HCT116 (cell line): ENCODE results near the gene PNPLA8. TPM values are rescaled to one million over a fixed set of nuclear protein-coding genes. Genes with fewer than 3 reads are reported as not detected.

ENCODE experiments used
- ATAC-seq: fragments of 200-7000 bp; cut with Tn5 transposase; 2 replicates; pipeline ENCODE4 v1.9.1; 2020; ENCODE audit warnings: mild to moderate bottlenecking, moderate library complexity
- BruUV-seq: library from RNA; stranded (reverse); fragments of 400-500 nt; replicated peaks from 2 replicates; lab custom pipeline; 2021; lab: Mats Ljungman, UMichigan
- CTCF ChIA-PET: fragments of 300-600 bp; sonication (Branson Sonifier 250); formaldehyde crosslinking; loops from one replicate; lab custom pipeline; 2021; ENCODE audit warnings: antibody characterized with exemption; lab: Charles Lee
- POLR2A ChIA-PET: fragments of 300-600, 350-600 bp; sonication (Branson Sonifier 250); formaldehyde crosslinking; loops from one replicate; lab custom pipeline; 2021; ENCODE audit warnings: antibody characterized with exemption; lab: Charles Lee
- RAD21 ChIA-PET, 2 experiments: fragments of 300-600 bp; sonication (Branson Sonifier 250); formaldehyde crosslinking; loops; one replicate each; lab custom pipeline; 2023; ENCODE audit warnings: low total read pairs in 2 of 2; ENCODE audit not compliant: uncharacterized antibody in 2 of 2, unreplicated experiment in 2 of 2, low non-redundant PET in 1 of 2; lab: Charles Lee
- DNase-seq: peaks from one replicate; pipeline ENCODE4 v3.0.0-alpha.2; 2010; ENCODE audit warnings: low read depth, low spot score
- H2AFZ ChIP-seq: fragments of 200-600 bp; shearing (Covaris generic), sonication (generic); 2 replicates; pipeline ENCODE4 v1.6.1; 2017; ENCODE audit warnings: low read depth, mixed run types, mixed read lengths, antibody characterized with exemption, low read length; ENCODE audit not compliant: poor library complexity, severe bottlenecking
- H3K27ac ChIP-seq: 2 replicates; pipeline ENCODE4 v1.5.1; 2012; ENCODE audit warnings: low read depth, low read length
- H3K27me3 ChIP-seq: fragments of 200-600 bp; sonication (generic); 2 replicates; pipeline ENCODE4 v1.6.1; 2016; ENCODE audit warnings: mixed run types, low read length, mixed read lengths; ENCODE audit not compliant: insufficient read depth
- H3K36me3 ChIP-seq, 2 experiments: fragments of 200-500 bp in 1 of 2; fragments of 200-600 bp in 1 of 2; sonication (Bioruptor generic) in 1 of 2; sonication (generic) in 1 of 2; 2 replicates each; pipeline versions ENCODE4 v1.5.1 to v1.6.1; 2014 to 2016; ENCODE audit warnings: low read length in 2 of 2, inconsistent platforms in 1 of 2, mixed read lengths in 1 of 2, mixed run types in 1 of 2; ENCODE audit not compliant: insufficient read depth in 2 of 2, control insufficient read depth in 1 of 2
- H3K4me1 ChIP-seq, 2 experiments: fragments of 200-600 bp in 1 of 2; sonication (generic) in 1 of 2; 2 replicates each; pipeline versions ENCODE4 v1.5.1 to v1.6.1; 2012 to 2017; ENCODE audit warnings: low read length in 2 of 2, inconsistent platforms in 1 of 2, mild to moderate bottlenecking in 1 of 2, mixed read lengths in 1 of 2, mixed run types in 1 of 2, moderate library complexity in 1 of 2; ENCODE audit not compliant: insufficient read depth in 2 of 2, control insufficient read depth in 1 of 2
- H3K4me2 ChIP-seq: fragments of 200-600 bp; sonication (generic); 2 replicates; pipeline ENCODE4 v1.6.1; 2017; ENCODE audit warnings: mixed run types, low read length, mixed read lengths
- H3K4me3 ChIP-seq, 2 experiments: fragments of 200-600 bp in 1 of 2; sonication (generic) in 1 of 2; replicated peaks in 1 of 2; 2 replicates each; pipeline ENCODE4 v1.5.1; 2011 to 2016; ENCODE audit warnings: low read length in 2 of 2, control low read depth in 1 of 2, low read depth in 1 of 2, mild to moderate bottlenecking in 1 of 2, mixed read lengths in 1 of 2, mixed run types in 1 of 2
- H3K79me2 ChIP-seq: fragments of 200-600 bp; sonication (generic); 2 replicates; pipeline ENCODE4 v1.6.1; 2017; ENCODE audit warnings: mild to moderate bottlenecking, mixed run types, low read length, moderate library complexity, mixed read lengths; ENCODE audit not compliant: insufficient read depth
- H3K9ac ChIP-seq: fragments of 200-600 bp; sonication (generic); 2 replicates; pipeline ENCODE4 v1.6.1; 2016; ENCODE audit warnings: low read length, mixed read lengths
- H3K9me2 ChIP-seq: fragments of 200-600 bp; sonication (generic), shearing (Covaris generic); 2 replicates; pipeline ENCODE4 v1.6.1; 2017; ENCODE audit warnings: mixed run types, mild to moderate bottlenecking, moderate library complexity; ENCODE audit not compliant: insufficient read depth
- H3K9me3 ChIP-seq, 2 experiments: fragments of 200-500 bp in 1 of 2; fragments of 200-600 bp in 1 of 2; sonication (Bioruptor generic) in 1 of 2; sonication (generic) in 1 of 2; 2 replicates each; pipeline ENCODE4 v1.6.1; 2014 to 2017; ENCODE audit warnings: low read length in 2 of 2, mixed read lengths in 2 of 2, inconsistent platforms in 1 of 2, low read depth in 1 of 2, mild to moderate bottlenecking in 1 of 2, mixed run types in 1 of 2, moderate library complexity in 1 of 2; ENCODE audit not compliant: control insufficient read depth in 1 of 2, insufficient read depth in 1 of 2
- H4K20me1 ChIP-seq: fragments of 200-600 bp; sonication (generic), shearing (Covaris generic); 2 replicates; pipeline ENCODE4 v1.6.1; 2017; ENCODE audit warnings: mixed run types, mild to moderate bottlenecking, moderate library complexity; ENCODE audit not compliant: insufficient read depth
- CEBPB ChIP-seq: IDR thresholded peaks from 2 replicates; pipeline ENCODE4 v1.6.1; 2012; ENCODE audit warnings: low read depth
- CTCF ChIP-seq, 3 experiments: fragments of 200-600 bp in 1 of 3; sonication (generic) in 1 of 3; IDR thresholded peaks in 2 of 3; conservative IDR thresholded peaks in 1 of 3; 2 replicates each; pipeline ENCODE4 v1.5.1; 2012 to 2017; ENCODE audit warnings: low read depth in 2 of 3, low read length in 2 of 3, antibody characterized with exemption in 1 of 3, borderline replicate concordance in 1 of 3, control low read depth in 1 of 3, mild to moderate bottlenecking in 1 of 3, mixed read lengths in 1 of 3, mixed run types in 1 of 3, moderate library complexity in 1 of 3; ENCODE audit not compliant: insufficient read depth in 1 of 3
- EGR1 ChIP-seq: IDR thresholded peaks from 2 replicates; pipeline ENCODE4 v1.6.1; 2012; ENCODE audit warnings: low read depth
- ELF1 ChIP-seq: IDR thresholded peaks from 2 replicates; pipeline ENCODE4 v1.6.1; 2012; ENCODE audit warnings: low read depth, borderline replicate concordance
- EZH2phosphoT487 ChIP-seq: fragments of 200-600 bp; IDR thresholded peaks from 2 replicates; pipeline ENCODE4 v1.6.1; 2018; ENCODE audit warnings: antibody characterized with exemption, borderline replicate concordance
- JUND ChIP-seq: IDR thresholded peaks from 2 replicates; pipeline ENCODE4 v1.6.1; 2012
- POLR2A ChIP-seq: IDR thresholded peaks from 2 replicates; pipeline ENCODE4 v1.7.0; 2011; ENCODE audit warnings: borderline replicate concordance; ENCODE audit not compliant: insufficient read depth, insufficient read length; ENCODE audit errors: extremely low read depth
- SP1 ChIP-seq: IDR thresholded peaks from 2 replicates; pipeline ENCODE4 v1.6.1; 2012; ENCODE audit warnings: low read depth
- TCF7L2 ChIP-seq: IDR thresholded peaks from 2 replicates; pipeline ENCODE4 v1.7.0; 2011; ENCODE audit warnings: borderline replicate concordance, inconsistent platforms; ENCODE audit not compliant: insufficient read depth, insufficient read length; ENCODE audit errors: extremely low read depth
- ZNF274 ChIP-seq: fragments of 200-500 bp; sonication (Bioruptor generic); IDR thresholded peaks from 2 replicates; pipeline ENCODE4 v1.6.1; 2014; ENCODE audit warnings: mild to moderate bottlenecking, low read depth, low read length, inconsistent platforms
- intact Hi-C: fragments of 100-400 bp; cut with micrococcal nuclease; formaldehyde crosslinking; loops from 2 replicates; pipeline ENCODE4 v1.10.0; 2022
- total RNA-seq: library from RNA; stranded (reverse); gene quantifications from one replicate; pipeline ENCODE4 v1.2.1, GENCODE V29; 2021; ENCODE audit not compliant: unreplicated experiment
- TF ChIP-seq, protein P1 (sequence below): IDR thresholded peaks from 2 replicates; pipeline ENCODE4 v1.6.1; 2012; ENCODE audit warnings: low read depth
- TF ChIP-seq, protein P2 (sequence below): IDR thresholded peaks from 2 replicates; pipeline ENCODE4 v1.6.1; 2012

The PNPLA8 gene
- total RNA-seq, 1 experiment from 2014 or later, result 12.9 TPM

DNA sequence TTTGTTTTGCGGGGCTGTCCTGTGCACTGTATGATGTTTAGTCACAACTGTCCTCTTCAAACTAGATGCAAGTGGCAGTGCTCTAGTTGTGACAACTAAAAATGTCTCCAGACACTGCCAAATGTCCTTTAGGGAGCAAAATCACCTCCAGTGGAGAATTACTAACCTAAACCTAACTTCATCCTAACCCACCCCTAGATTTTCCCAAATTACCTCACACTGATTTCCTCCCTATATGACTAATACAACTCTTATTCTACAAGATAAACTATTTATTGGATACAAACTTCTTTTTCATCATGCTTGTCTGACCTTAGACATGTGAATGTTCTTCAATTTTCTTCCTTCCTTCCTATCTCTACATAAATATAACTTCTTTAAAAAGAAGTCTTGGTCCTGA lies 26.4 kb downstream of the PNPLA8 start:
- H3K9me2 ChIP-seq, result no peaks in the 10 kb centered on the region
- no TSS peak for BruUV-seq
- no peaks in the 10 kb centered on the region; the same call in 1 of the 2 replicates for H4K20me1 ChIP-seq
- no peaks in the 10 kb centered on the region for H3K36me3 ChIP-seq
- H3K27me3 ChIP-seq, result no peaks in the 10 kb centered on the region
- no peaks in the 10 kb centered on the region for H3K79me2 ChIP-seq
- TF ChIP-seq ELF1 (no peak), CTCF (IDR thresholded peaks at IDR 0.05 in 2 of 3, conservative IDR thresholded peaks at IDR 0.05 in 1 of 3; ENCODE audit: borderline replicate concordance in 1 of 3, insufficient read depth in 1 of 3, low read depth in 2 of 3, low read length in 2 of 3) (no peak), CEBPB (no peak), JUND (no peak), ZNF274 (no peak), TCF7L2 (no peak), EGR1 (no peak), EZH2phosphoT487 (no peak), SP1 (no peak), POLR2A (no peak)
- TF ChIP-seq, protein P1, sequence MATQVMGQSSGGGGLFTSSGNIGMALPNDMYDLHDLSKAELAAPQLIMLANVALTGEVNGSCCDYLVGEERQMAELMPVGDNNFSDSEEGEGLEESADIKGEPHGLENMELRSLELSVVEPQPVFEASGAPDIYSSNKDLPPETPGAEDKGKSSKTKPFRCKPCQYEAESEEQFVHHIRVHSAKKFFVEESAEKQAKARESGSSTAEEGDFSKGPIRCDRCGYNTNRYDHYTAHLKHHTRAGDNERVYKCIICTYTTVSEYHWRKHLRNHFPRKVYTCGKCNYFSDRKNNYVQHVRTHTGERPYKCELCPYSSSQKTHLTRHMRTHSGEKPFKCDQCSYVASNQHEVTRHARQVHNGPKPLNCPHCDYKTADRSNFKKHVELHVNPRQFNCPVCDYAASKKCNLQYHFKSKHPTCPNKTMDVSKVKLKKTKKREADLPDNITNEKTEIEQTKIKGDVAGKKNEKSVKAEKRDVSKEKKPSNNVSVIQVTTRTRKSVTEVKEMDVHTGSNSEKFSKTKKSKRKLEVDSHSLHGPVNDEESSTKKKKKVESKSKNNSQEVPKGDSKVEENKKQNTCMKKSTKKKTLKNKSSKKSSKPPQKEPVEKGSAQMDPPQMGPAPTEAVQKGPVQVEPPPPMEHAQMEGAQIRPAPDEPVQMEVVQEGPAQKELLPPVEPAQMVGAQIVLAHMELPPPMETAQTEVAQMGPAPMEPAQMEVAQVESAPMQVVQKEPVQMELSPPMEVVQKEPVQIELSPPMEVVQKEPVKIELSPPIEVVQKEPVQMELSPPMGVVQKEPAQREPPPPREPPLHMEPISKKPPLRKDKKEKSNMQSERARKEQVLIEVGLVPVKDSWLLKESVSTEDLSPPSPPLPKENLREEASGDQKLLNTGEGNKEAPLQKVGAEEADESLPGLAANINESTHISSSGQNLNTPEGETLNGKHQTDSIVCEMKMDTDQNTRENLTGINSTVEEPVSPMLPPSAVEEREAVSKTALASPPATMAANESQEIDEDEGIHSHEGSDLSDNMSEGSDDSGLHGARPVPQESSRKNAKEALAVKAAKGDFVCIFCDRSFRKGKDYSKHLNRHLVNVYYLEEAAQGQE, result no peak
- TF ChIP-seq, protein P2, sequence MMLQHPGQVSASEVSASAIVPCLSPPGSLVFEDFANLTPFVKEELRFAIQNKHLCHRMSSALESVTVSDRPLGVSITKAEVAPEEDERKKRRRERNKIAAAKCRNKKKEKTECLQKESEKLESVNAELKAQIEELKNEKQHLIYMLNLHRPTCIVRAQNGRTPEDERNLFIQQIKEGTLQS, result no peak
- DNase-seq, result no peak
- ChIA-PET RAD21 (no interaction called here), CTCF (no interaction called here), POLR2A (no interaction called here)
- H3K27ac ChIP-seq, result no peak overlapping the region
- no peak overlapping the region for H3K9ac ChIP-seq
- no peaks in the 10 kb centered on the region for H3K9me3 ChIP-seq
- no peak overlapping the region for H3K4me3 ChIP-seq
- ATAC-seq, result no peak
- H2AFZ ChIP-seq, result no peak overlapping the region
- H3K4me1 ChIP-seq, result no peaks in the 10 kb centered on the region
- intact Hi-C loops, result no loop called here
- H3K4me2 ChIP-seq, result no peak overlapping the region
